ENCODE measurements around the gene DNAJC24.

DNA sequence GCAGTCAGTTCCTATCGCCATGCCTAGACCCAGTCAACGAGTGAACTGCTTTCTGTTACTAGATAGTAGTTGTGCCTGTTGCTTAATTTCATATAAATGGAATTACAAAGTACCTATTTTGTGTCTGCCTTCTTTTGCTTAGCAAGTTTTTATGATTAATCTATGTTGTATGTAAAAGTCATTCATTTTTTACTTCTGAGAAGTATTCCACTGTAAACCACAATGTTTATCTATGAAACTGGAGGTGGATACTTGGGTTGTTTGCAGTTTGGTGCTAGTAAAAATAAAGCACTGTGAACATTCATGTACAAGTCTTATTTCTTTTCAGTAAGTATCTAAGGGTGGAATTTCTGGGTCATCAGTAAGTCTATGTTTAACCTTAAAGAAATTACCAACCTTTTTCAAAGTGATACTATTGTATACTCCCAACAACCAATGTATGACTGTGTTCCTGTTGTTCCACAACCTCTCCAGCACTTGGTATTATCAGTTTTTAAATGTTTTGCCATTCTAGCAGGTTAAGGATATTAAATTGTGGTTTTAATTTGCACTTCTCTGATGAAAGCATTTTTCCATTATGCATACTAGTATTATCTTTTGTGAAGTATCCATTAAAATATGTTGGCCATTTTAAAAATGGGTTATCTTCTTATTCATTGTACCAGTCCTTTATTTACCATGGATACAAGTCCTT, 68.2 kb downstream of the DNAJC24 start:
- TF ChIP-seq, protein P1, sequence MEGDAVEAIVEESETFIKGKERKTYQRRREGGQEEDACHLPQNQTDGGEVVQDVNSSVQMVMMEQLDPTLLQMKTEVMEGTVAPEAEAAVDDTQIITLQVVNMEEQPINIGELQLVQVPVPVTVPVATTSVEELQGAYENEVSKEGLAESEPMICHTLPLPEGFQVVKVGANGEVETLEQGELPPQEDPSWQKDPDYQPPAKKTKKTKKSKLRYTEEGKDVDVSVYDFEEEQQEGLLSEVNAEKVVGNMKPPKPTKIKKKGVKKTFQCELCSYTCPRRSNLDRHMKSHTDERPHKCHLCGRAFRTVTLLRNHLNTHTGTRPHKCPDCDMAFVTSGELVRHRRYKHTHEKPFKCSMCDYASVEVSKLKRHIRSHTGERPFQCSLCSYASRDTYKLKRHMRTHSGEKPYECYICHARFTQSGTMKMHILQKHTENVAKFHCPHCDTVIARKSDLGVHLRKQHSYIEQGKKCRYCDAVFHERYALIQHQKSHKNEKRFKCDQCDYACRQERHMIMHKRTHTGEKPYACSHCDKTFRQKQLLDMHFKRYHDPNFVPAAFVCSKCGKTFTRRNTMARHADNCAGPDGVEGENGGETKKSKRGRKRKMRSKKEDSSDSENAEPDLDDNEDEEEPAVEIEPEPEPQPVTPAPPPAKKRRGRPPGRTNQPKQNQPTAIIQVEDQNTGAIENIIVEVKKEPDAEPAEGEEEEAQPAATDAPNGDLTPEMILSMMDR (IDR thresholded peaks at IDR 0.05) = no peak
- no peak for TF ChIP-seq POLR2AphosphoS5 (IDR thresholded peaks at IDR 0.05)
- TF ChIP-seq POLR2A (IDR thresholded peaks at IDR 0.05) = no peak

Data from prostate gland (tissue), 2 donors.